B cell (primary cell): ENCODE data around the gene EXD3. TPM values are rescaled to one million over a fixed set of nuclear protein-coding genes. Genes with fewer than 3 reads are reported as not detected.

Experiments used
- ATAC-seq: fragments of 200-7000 bp; cut with Tn5 transposase; one replicate; pipeline ENCODE4 v1.10.0; 2021; ENCODE audit warnings: low read depth, mild to moderate bottlenecking, moderate number of reproducible peaks, moderate library complexity
- CTCF ChIA-PET: fragments of 350-600 bp; sonication (Branson Sonifier 250); formaldehyde crosslinking; loops from one replicate; lab custom pipeline; 2021; ENCODE audit warnings: antibody characterized with exemption, inconsistent platforms; lab: Charles Lee
- POLR2A ChIA-PET: fragments of 350-600 bp; sonication (Branson Sonifier 250); formaldehyde crosslinking; loops from one replicate; lab custom pipeline; 2021; ENCODE audit warnings: antibody characterized with exemption; lab: Charles Lee
- DNase-seq: peaks from one replicate; pipeline ENCODE4 v3.0.0; 2013
- H2AFZ ChIP-seq: 2 replicates; pipeline ENCODE4 v1.6.1; 2012; ENCODE audit warnings: mild to moderate bottlenecking, low read depth, low read length; ENCODE audit not compliant: insufficient read depth, poor library complexity, severe bottlenecking
- H3K27ac ChIP-seq, 2 donors: 1 replicate in 1 of 2; 2 replicates in 1 of 2; pipeline ENCODE4 v1.5.1; 2012 to 2013; ENCODE audit warnings: low read length in 2 of 2, mild to moderate bottlenecking in 2 of 2, moderate library complexity in 1 of 2
- H3K27me3 ChIP-seq, 4 experiments: fragments of 200-600 bp in 1 of 4; sonication (generic) in 1 of 4; replicated peaks in 1 of 4; 1 replicate in 2 of 4; 2 replicates in 2 of 4; pipeline versions ENCODE4 v1.6.1 to v1.7.0; 2013 to 2016; ENCODE audit warnings: low read length in 3 of 4, mild to moderate bottlenecking in 2 of 4, mixed read lengths in 1 of 4, moderate library complexity in 1 of 4; ENCODE audit not compliant: insufficient read depth in 4 of 4, control insufficient read depth in 3 of 4; ENCODE audit errors: control extremely low read depth in 1 of 4
- H3K36me3 ChIP-seq, 2 experiments: replicated peaks in 1 of 2; 1 replicate in 1 of 2; 2 replicates in 1 of 2; pipeline versions ENCODE4 v1.6.1 to v1.7.1; 2013; ENCODE audit warnings: low read length in 1 of 2; ENCODE audit not compliant: insufficient read depth in 2 of 2, control insufficient read depth in 1 of 2; ENCODE audit errors: control extremely low read depth in 1 of 2, extremely low read depth in 1 of 2
- H3K4me1 ChIP-seq, 2 donors: fragments of 200-600 bp in 1 of 2; sonication (generic) in 1 of 2; 1 replicate in 1 of 2; 2 replicates in 1 of 2; pipeline versions ENCODE4 v1.5.1 to v1.6.1; 2013 to 2017; ENCODE audit warnings: low read length in 2 of 2; ENCODE audit not compliant: control insufficient read depth in 2 of 2, insufficient read depth in 2 of 2
- H3K4me2 ChIP-seq: replicated peaks from 2 replicates; pipeline ENCODE3; 2012; ENCODE audit warnings: mild to moderate bottlenecking, low read depth, low read length; ENCODE audit not compliant: poor library complexity, severe bottlenecking
- H3K4me3 ChIP-seq, 5 experiments: fragments of 200-600 bp in 1 of 5; sonication (generic) in 1 of 5; 1 replicate in 3 of 5; 2 replicates in 2 of 5; pipeline versions ENCODE4 v1.5.1 to v1.7.0; 2011 to 2016; ENCODE audit warnings: low read length in 4 of 5, mild to moderate bottlenecking in 4 of 5, low read depth in 2 of 5, control low read depth in 1 of 5, moderate library complexity in 1 of 5; ENCODE audit not compliant: insufficient read depth in 1 of 5; ENCODE audit errors: control extremely low read depth in 1 of 5, extremely low read depth in 1 of 5
- H3K79me2 ChIP-seq: fragments of 200-600 bp; sonication (generic); one replicate; pipeline ENCODE4 v1.6.0; 2016; ENCODE audit warnings: low read length; ENCODE audit not compliant: control insufficient read depth, insufficient read depth
- H3K9ac ChIP-seq: fragments of 200-600 bp; sonication (generic); 2 replicates; pipeline ENCODE4 v1.6.1; 2017; ENCODE audit warnings: mild to moderate bottlenecking, low read length, moderate library complexity
- H3K9me3 ChIP-seq, 3 donors: one replicate each; pipeline versions ENCODE4 v1.6.1 to v1.7.1; 2013; ENCODE audit warnings: low read length in 2 of 3; ENCODE audit not compliant: control insufficient read depth in 2 of 3, insufficient read depth in 1 of 3; ENCODE audit errors: control extremely low read depth in 1 of 3
- H4K20me1 ChIP-seq: 2 replicates; pipeline ENCODE4 v1.6.0; 2012; ENCODE audit warnings: mild to moderate bottlenecking, low read length; ENCODE audit not compliant: insufficient read depth, control insufficient read depth, poor library complexity, severe bottlenecking
- H3K27ac Mint-ChIP-seq: one replicate; pipeline ENCODE4 v1.8.0; 2021; ENCODE audit warnings: mixed read lengths
- H3K27me3 Mint-ChIP-seq: one replicate; pipeline ENCODE4 v1.8.0; 2021; ENCODE audit warnings: mixed read lengths
- H3K4me1 Mint-ChIP-seq: one replicate; pipeline ENCODE4 v1.8.0; 2021; ENCODE audit warnings: mixed read lengths
- H3K4me3 Mint-ChIP-seq: one replicate; pipeline ENCODE4 v1.8.0; 2021; ENCODE audit warnings: mixed read lengths
- H3K9me3 Mint-ChIP-seq: one replicate; pipeline ENCODE4 v1.8.0; 2022; ENCODE audit warnings: mixed read lengths; ENCODE audit not compliant: insufficient read depth
- EZH2 ChIP-seq: IDR thresholded peaks from 2 replicates; pipeline ENCODE4 v1.6.1; 2012; ENCODE audit warnings: borderline replicate concordance, low read depth, mild to moderate bottlenecking, moderate library complexity, low read length; ENCODE audit not compliant: insufficient read depth, poor library complexity, severe bottlenecking
- WGBS: methylation state at CpG from one replicate; pipeline ENCODE4 v1.1.5; 2013; ENCODE audit warnings: missing lambda C conversion rate; ENCODE audit not compliant: insufficient coverage; 5-methylcytosine and 5-hydroxymethylcytosine counted together
- intact Hi-C: fragments of 100-400 bp; cut with micrococcal nuclease; formaldehyde crosslinking; loops from one replicate; pipeline ENCODE4 v1.10.0; 2022
- polyA plus RNA-seq: library from polyadenylated mRNA; depleted of rRNA; stranded (reverse); fragments of >200 nt; gene quantifications from 2 replicates; pipeline ENCODE4 v1.2.3, GENCODE V29; 2012
- total RNA-seq, 2 donors: library from RNA; stranded (reverse); fragments of 120-200 nt in 1 of 2; gene quantifications; 1 replicate in 1 of 2; 2 replicates in 1 of 2; pipeline versions ENCODE4 v1.2.3 to v1.2.4, GENCODE V29; 2013 to 2022
- TF ChIP-seq, protein P1 (sequence below): fragments of 200-600 bp; IDR thresholded peaks from one replicate; pipeline ENCODE4 v1.8.0; 2022; ENCODE audit warnings: antibody characterized with exemption, mild to moderate bottlenecking

The EXD3 gene
- total and polyA plus RNA-seq, 2 donors (not counting 1 experiment from before 2014, with no cell fraction given): 22.5 to 23.7 TPM

DNA sequence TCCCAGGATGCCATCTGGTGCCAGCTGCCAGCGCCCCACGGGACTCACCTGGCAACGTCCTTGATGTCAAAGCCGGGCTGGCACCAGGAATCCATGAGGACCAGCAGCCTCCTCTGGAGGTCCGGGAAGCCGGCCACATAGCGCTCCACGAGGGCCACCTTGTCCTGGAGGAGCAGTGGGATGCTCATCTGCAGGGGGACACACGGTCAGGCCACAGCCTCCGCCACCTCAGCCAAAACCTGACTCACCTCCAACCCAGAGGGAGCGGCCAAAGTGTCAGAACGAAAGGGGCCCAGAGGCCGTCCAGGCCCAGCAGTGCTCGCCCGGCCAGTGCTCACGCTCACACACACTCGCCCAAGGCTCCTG lies 56.5 kb downstream of the EXD3 start:
- no peaks in the 10 kb centered on the region for H3K79me2 ChIP-seq
- H3K4me1 ChIP-seq: no peaks in the 10 kb centered on the region
- no peak for ATAC-seq
- no peaks in the 10 kb centered on the region for H4K20me1 ChIP-seq
- 93% methylated on average over 15 of the region's 17 CpGs for WGBS
- no peak overlapping the region for H3K4me3 Mint-ChIP-seq
- H3K36me3 ChIP-seq: no peaks in the 10 kb centered on the region
- no peak for DNase-seq
- no peak overlapping the region for H3K27ac Mint-ChIP-seq
- no peak overlapping the region for H3K27ac ChIP-seq
- no peaks in the 10 kb centered on the region for H3K27me3 ChIP-seq
- ChIA-PET CTCF (no interaction called here), POLR2A (no interaction called here)
- H3K4me1 Mint-ChIP-seq: no peaks in the 10 kb centered on the region
- H3K9ac ChIP-seq: no peak overlapping the region
- H2AFZ ChIP-seq: no peak overlapping the region
- peaks cover 0 to 2% (median 0%) of the 10 kb centered on the region in 3 donors for H3K9me3 ChIP-seq
- H3K4me2 ChIP-seq: no peak overlapping the region
- peaks cover 3% of the 10 kb centered on the region for H3K9me3 Mint-ChIP-seq
- intact Hi-C loops: no loop called here
- H3K27me3 Mint-ChIP-seq: peaks cover 3% of the 10 kb centered on the region
- TF ChIP-seq, protein P1, sequence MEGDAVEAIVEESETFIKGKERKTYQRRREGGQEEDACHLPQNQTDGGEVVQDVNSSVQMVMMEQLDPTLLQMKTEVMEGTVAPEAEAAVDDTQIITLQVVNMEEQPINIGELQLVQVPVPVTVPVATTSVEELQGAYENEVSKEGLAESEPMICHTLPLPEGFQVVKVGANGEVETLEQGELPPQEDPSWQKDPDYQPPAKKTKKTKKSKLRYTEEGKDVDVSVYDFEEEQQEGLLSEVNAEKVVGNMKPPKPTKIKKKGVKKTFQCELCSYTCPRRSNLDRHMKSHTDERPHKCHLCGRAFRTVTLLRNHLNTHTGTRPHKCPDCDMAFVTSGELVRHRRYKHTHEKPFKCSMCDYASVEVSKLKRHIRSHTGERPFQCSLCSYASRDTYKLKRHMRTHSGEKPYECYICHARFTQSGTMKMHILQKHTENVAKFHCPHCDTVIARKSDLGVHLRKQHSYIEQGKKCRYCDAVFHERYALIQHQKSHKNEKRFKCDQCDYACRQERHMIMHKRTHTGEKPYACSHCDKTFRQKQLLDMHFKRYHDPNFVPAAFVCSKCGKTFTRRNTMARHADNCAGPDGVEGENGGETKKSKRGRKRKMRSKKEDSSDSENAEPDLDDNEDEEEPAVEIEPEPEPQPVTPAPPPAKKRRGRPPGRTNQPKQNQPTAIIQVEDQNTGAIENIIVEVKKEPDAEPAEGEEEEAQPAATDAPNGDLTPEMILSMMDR: no peak
- no peak for TF ChIP-seq EZH2
- H3K4me3 ChIP-seq: no peak overlapping the region

DNA sequence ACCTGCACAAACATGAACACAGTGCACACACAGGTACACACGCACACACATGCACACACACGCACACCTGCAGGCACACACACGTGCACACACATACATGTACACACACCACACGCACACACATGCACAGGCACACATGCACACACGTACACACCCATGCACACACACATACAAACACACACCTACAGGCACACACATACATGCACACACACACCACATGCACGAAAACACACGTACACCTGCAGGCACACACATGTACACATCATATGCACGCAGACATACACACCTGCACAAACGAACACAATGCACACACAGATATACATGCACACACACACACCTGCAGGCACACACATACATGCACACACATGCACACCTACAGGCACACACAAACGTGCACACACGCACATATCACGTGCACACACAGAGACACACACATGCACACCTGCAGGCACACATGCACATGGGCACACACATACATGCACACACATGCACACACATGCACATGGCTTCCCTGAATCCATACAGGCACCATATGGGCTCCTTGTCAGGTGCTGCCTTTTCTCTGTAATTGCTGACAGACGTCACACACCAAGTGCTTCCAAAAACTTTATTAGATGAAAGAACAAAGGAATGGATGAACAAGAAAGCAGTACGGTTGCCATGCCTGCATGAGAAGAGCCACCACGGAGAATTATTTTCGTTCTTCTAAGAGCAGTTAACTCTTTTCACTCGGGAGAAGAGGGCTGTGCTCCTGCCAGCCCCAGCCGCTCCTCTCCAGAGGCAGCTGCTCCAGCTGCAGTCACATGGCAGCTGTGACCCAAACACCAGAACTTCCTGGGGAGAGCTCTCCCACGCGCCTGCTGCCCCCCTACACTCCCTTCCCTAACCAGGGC lies 57.2 kb downstream of the EXD3 start:
- Mint-ChIP-seq H3K27ac (no peak overlapping the region), H3K27me3 (peaks cover 3% of the 10 kb centered on the region), H3K4me1 (no peaks in the 10 kb centered on the region), H3K9me3 (peaks cover 3% of the 10 kb centered on the region), H3K4me3 (no peak overlapping the region)
- H3K27me3 ChIP-seq: no peaks in the 10 kb centered on the region
- no peaks in the 10 kb centered on the region for H3K36me3 ChIP-seq
- no peak overlapping the region for H3K4me2 ChIP-seq
- no peak overlapping the region for H3K4me3 ChIP-seq
- H3K27ac ChIP-seq: no peak overlapping the region
- TF ChIP-seq, protein P1: no peak
- TF ChIP-seq EZH2: no peak
- WGBS: 92% methylated on average over 20 of the region's 20 CpGs
- CTCF ChIA-PET: no interaction called here
- no peaks in the 10 kb centered on the region for H4K20me1 ChIP-seq
- no peaks in the 10 kb centered on the region for H3K4me1 ChIP-seq
- no peak overlapping the region for H2AFZ ChIP-seq
- intact Hi-C loops: no loop called here
- H3K9me3 ChIP-seq: peaks cover 0 to 2% (median 0%) of the 10 kb centered on the region in 3 donors
- DNase-seq (no peak), ATAC-seq (no peak)
- POLR2A ChIA-PET: no interaction called here
- no peak overlapping the region for H3K9ac ChIP-seq
- no peaks in the 10 kb centered on the region for H3K79me2 ChIP-seq
